ENCODE measurements around the gene AUH. TPM values are rescaled to one million over a fixed set of nuclear protein-coding genes. Genes with fewer than 3 reads are reported as not detected.

Gene AUH
- total and polyA plus RNA-seq, 5 experiments from 2014 or later, result 10.0 to 30.5 (median 11.7) TPM

- ATAC-seq, result no peak
- Mint-ChIP-seq H3K27me3 (no peaks in the 10 kb centered on the region), H3K36me3 (peaks cover 15 to 61% (median 30%) of the 10 kb centered on the region in 3 donors), H3K9me3 (no peaks in the 10 kb centered on the region), H3K4me1 (peaks cover 9 to 15% (median 11%) of the 10 kb centered on the region in 4 donors), H3K27ac (no peak overlapping the region), H3K4me3 (no peak overlapping the region)
- no peak for DNase-seq
- POLR2A ChIA-PET, result no interaction called here
Observed at GRCh38 chr9:91298311-91298710, 63.4 kb downstream of the AUH start.

GRCh38 chr9:91297306-91297705, 64.4 kb downstream of the AUH start:
- H3K27ac Mint-ChIP-seq, result no peak overlapping the region
- peaks cover 23 to 71% (median 38%) of the 10 kb centered on the region in 3 donors for H3K36me3 Mint-ChIP-seq
- no peak overlapping the region for H3K4me3 Mint-ChIP-seq

GRCh38 chr9:91296354-91296753, 65.4 kb downstream of the AUH start:
- no peaks in the 10 kb centered on the region for H3K27me3 Mint-ChIP-seq
- POLR2A ChIA-PET, result interaction anchor here (0.8 kb wide), 1 partner anchor 88 kb away, joined by 3 read pairs; no protein-coding TSS in a partner anchor
- H3K4me1 Mint-ChIP-seq, result peaks cover 9 to 15% (median 11%) of the 10 kb centered on the region in 4 donors
- no peak overlapping the region for H3K4me3 Mint-ChIP-seq
- H3K36me3 Mint-ChIP-seq, result peaks cover 27 to 78% (median 45%) of the 10 kb centered on the region in 3 donors
- no peak overlapping the region for H3K27ac Mint-ChIP-seq
- no peaks in the 10 kb centered on the region for H3K9me3 Mint-ChIP-seq
- no peak for ATAC-seq
- DNase-seq, result no peak

More at GRCh38 chr9:91297306-91297705, 64.4 kb downstream of the AUH start:
- POLR2A ChIA-PET, result no interaction called here
- no peak for ATAC-seq
- no peak for DNase-seq
- Mint-ChIP-seq H3K9me3 (no peaks in the 10 kb centered on the region), H3K4me1 (peaks cover 9 to 15% (median 11%) of the 10 kb centered on the region in 4 donors), H3K27me3 (no peaks in the 10 kb centered on the region)

GRCh38 chr9:91295357-91295756, 66.4 kb downstream of the AUH start:
- Mint-ChIP-seq H3K27ac (peak overlapping the region in 1 of 10 donors; percentile 56), H3K9me3 (no peaks in the 10 kb centered on the region), H3K4me3 (no peak overlapping the region), H3K4me1 (peaks cover 6 to 13% (median 8%) of the 10 kb centered on the region in 4 donors), H3K36me3 (peaks cover 31 to 88% (median 52%) of the 10 kb centered on the region in 3 donors), H3K27me3 (no peaks in the 10 kb centered on the region)
- no peak for ATAC-seq
- POLR2A ChIA-PET, result no interaction called here
- DNase-seq, result no peak

- Mint-ChIP-seq H3K36me3 (peaks cover 26 to 70% (median 50%) of the 10 kb centered on the region in 3 donors), H3K4me3 (no peak overlapping the region), H3K27me3 (no peaks in the 10 kb centered on the region), H3K27ac (peak overlapping the region in 1 of 10 donors; percentile 56), H3K4me1 (peaks cover 0 to 4% (median 0%) of the 10 kb centered on the region in 4 donors), H3K9me3 (no peaks in the 10 kb centered on the region)
- DNase-seq, result no peak
- no peak for ATAC-seq
- POLR2A ChIA-PET, result no interaction called here
Observed at GRCh38 chr9:91291866-91292265, 69.9 kb downstream of the AUH start.

GRCh38 chr9:91289244-91289643, 72.5 kb downstream of the AUH start:
- no peaks in the 10 kb centered on the region for H3K27me3 Mint-ChIP-seq
- H3K4me1 Mint-ChIP-seq, result no peaks in the 10 kb centered on the region
- peaks cover 15 to 55% (median 55%) of the 10 kb centered on the region in 3 donors for H3K36me3 Mint-ChIP-seq
- DNase-seq (no peak), ATAC-seq (no peak)
- H3K9me3 Mint-ChIP-seq, result peaks cover 0 to 2% (median 0%) of the 10 kb centered on the region in 9 donors
- POLR2A ChIA-PET, result no interaction called here
- no peak overlapping the region for H3K4me3 Mint-ChIP-seq
- no peak overlapping the region for H3K27ac Mint-ChIP-seq

GRCh38 chr9:91285729-91286353, 75.9 kb downstream of the AUH start:
- H3K9me3 Mint-ChIP-seq, result peaks cover 0 to 2% (median 0%) of the 10 kb centered on the region in 9 donors
- no peak overlapping the region for H3K27ac Mint-ChIP-seq
- DNase-seq (no peak), ATAC-seq (no peak)
- no peaks in the 10 kb centered on the region for H3K27me3 Mint-ChIP-seq
- no peak overlapping the region for H3K4me3 Mint-ChIP-seq
- H3K36me3 Mint-ChIP-seq, result peaks cover 8 to 43% (median 41%) of the 10 kb centered on the region in 3 donors
- H3K4me1 Mint-ChIP-seq, result peaks cover 0 to 3% (median under 1%) of the 10 kb centered on the region in 4 donors
- POLR2A ChIA-PET, result no interaction called here

GRCh38 chr9:91282292-91282691, 79.4 kb downstream of the AUH start:
- Mint-ChIP-seq H3K36me3 (peaks cover 13 to 51% (median 47%) of the 10 kb centered on the region in 3 donors), H3K4me1 (peaks cover 0 to 5% (median 1%) of the 10 kb centered on the region in 4 donors), H3K27me3 (no peaks in the 10 kb centered on the region), H3K9me3 (peaks cover 0 to 2% (median 0%) of the 10 kb centered on the region in 9 donors), H3K4me3 (no peak overlapping the region), H3K27ac (peak overlapping the region in 1 of 10 donors; percentile 8)
- POLR2A ChIA-PET, result no interaction called here
- DNase-seq (no peak), ATAC-seq (no peak)

- POLR2A ChIA-PET, result no interaction called here
- no peaks in the 10 kb centered on the region for H3K27me3 Mint-ChIP-seq
- peaks cover 13 to 48% (median 42%) of the 10 kb centered on the region in 3 donors for H3K36me3 Mint-ChIP-seq
- ATAC-seq (no peak), DNase-seq (no peak)
- H3K4me1 Mint-ChIP-seq, result peaks cover 0 to 6% (median 2%) of the 10 kb centered on the region in 4 donors
- H3K9me3 Mint-ChIP-seq, result no peaks in the 10 kb centered on the region
- no peak overlapping the region for H3K27ac Mint-ChIP-seq
- no peak overlapping the region for H3K4me3 Mint-ChIP-seq
Observed at GRCh38 chr9:91279296-91280204, 82.2 kb downstream of the AUH start.

- no peaks in the 10 kb centered on the region for H3K27me3 Mint-ChIP-seq
- peaks cover 0 to 5% (median 2%) of the 10 kb centered on the region in 4 donors for H3K4me1 Mint-ChIP-seq
- peaks cover 4 to 32% (median 31%) of the 10 kb centered on the region in 3 donors for H3K36me3 Mint-ChIP-seq
- ATAC-seq (no peak), DNase-seq (no peak)
- no peaks in the 10 kb centered on the region for H3K9me3 Mint-ChIP-seq
- no peak overlapping the region for H3K4me3 Mint-ChIP-seq
- POLR2A ChIA-PET, result no interaction called here
- no peak overlapping the region for H3K27ac Mint-ChIP-seq
Observed at GRCh38 chr9:91276513-91276912, 85.2 kb downstream of the AUH start.

- POLR2A ChIA-PET, result no interaction called here
- Mint-ChIP-seq H3K4me1 (peaks cover 0 to 5% (median under 1%) of the 10 kb centered on the region in 4 donors), H3K27ac (no peak overlapping the region), H3K9me3 (no peaks in the 10 kb centered on the region), H3K27me3 (no peaks in the 10 kb centered on the region), H3K36me3 (peaks cover 4 to 24% (median 22%) of the 10 kb centered on the region in 3 donors), H3K4me3 (no peak overlapping the region)
- no peak for DNase-seq
- no peak for ATAC-seq
Observed at GRCh38 chr9:91275655-91276054, 86.1 kb downstream of the AUH start.

GRCh38 chr9:91274949-91275492, 86.7 kb downstream of the AUH start:
- DNase-seq (no peak), ATAC-seq (no peak)
- Mint-ChIP-seq H3K27ac (no peak overlapping the region), H3K4me3 (no peak overlapping the region), H3K4me1 (peaks cover 0 to 5% (median under 1%) of the 10 kb centered on the region in 4 donors), H3K36me3 (peaks cover 4 to 22% (median 22%) of the 10 kb centered on the region in 3 donors), H3K9me3 (no peaks in the 10 kb centered on the region), H3K27me3 (no peaks in the 10 kb centered on the region)
- POLR2A ChIA-PET, result interaction anchor here (0.6 kb wide), 1 partner anchor 1987 kb away, joined by 3 read pairs; no protein-coding TSS in a partner anchor

Data from naive thymus-derived CD8-positive, alpha-beta T cell (primary cell).